HG02763 (cell line): ENCODE results near the gene KIF5C.
"Not testable (repeated sequence)": the region's sequence is repeated elsewhere in the genome, so short reads cannot be mapped to it uniquely, and the experiment has no call there.

ENCODE experiments used
- ATAC-seq: cut with Tn5 transposase; IDR thresholded peaks from one replicate; pipeline ENCODE4 v1.9.1; 2021; ENCODE audit warnings: mild to moderate bottlenecking, moderate library complexity; ENCODE audit not compliant: unreplicated experiment

The KIF5C gene

GRCh38 chr2:148959745-148960144, 84.7 kb downstream of the KIF5C start:
- ATAC-seq, result no peak

GRCh38 chr2:148960483-148960882, 85.5 kb downstream of the KIF5C start:
- no peak for ATAC-seq

GRCh38 chr2:148963461-148963860, 88.4 kb downstream of the KIF5C start:
- ATAC-seq, result no peak

GRCh38 chr2:148965623-148966437, 90.8 kb downstream of the KIF5C start:
- ATAC-seq, result no peak

- no peak for ATAC-seq
Measured at GRCh38 chr2:148966438-148966758, 91.4 kb downstream of the KIF5C start.

- ATAC-seq, result no peak
Measured at GRCh38 chr2:148967056-148967455, 92.0 kb downstream of the KIF5C start.

GRCh38 chr2:148967578-148967977, 92.6 kb downstream of the KIF5C start:
- ATAC-seq, result no peak

- ATAC-seq, result no peak
Measured at GRCh38 chr2:148968301-148968700, 93.3 kb downstream of the KIF5C start.

- no peak for ATAC-seq
Measured at GRCh38 chr2:148968776-148969319, 93.8 kb downstream of the KIF5C start.

- ATAC-seq, result no peak
Measured at GRCh38 chr2:148969659-148970061, 94.6 kb downstream of the KIF5C start.

GRCh38 chr2:148970385-148970784, 95.4 kb downstream of the KIF5C start:
- no peak for ATAC-seq

GRCh38 chr2:148971547-148971946, 96.5 kb downstream of the KIF5C start:
- ATAC-seq, result no peak

- ATAC-seq, result no peak
Measured at GRCh38 chr2:148974095-148974494, 99.1 kb downstream of the KIF5C start.

- ATAC-seq, result no peak
Measured at GRCh38 chr2:148978026-148978685, 103.1 kb downstream of the KIF5C start.

GRCh38 chr2:148978706-148979105, 103.7 kb downstream of the KIF5C start:
- ATAC-seq, result no peak

- no peak for ATAC-seq
Measured at GRCh38 chr2:148979164-148979918, 104.3 kb downstream of the KIF5C start.

- ATAC-seq, result no peak
Measured at GRCh38 chr2:148979919-148980277, 104.9 kb downstream of the KIF5C start.

- ATAC-seq, result not testable (repeated sequence)
Measured at GRCh38 chr2:148980496-148980895, 105.5 kb downstream of the KIF5C start.

GRCh38 chr2:148981324-148981723, 106.3 kb downstream of the KIF5C start:
- no peak for ATAC-seq

GRCh38 chr2:148981781-148982180, 106.8 kb downstream of the KIF5C start:
- no peak for ATAC-seq

- ATAC-seq, result no peak
Measured at GRCh38 chr2:148982282-148982681, 107.3 kb downstream of the KIF5C start.

GRCh38 chr2:148983896-148984295, 108.9 kb downstream of the KIF5C start:
- no peak for ATAC-seq
